ENCODE results near the gene P4HA2. TPM values are rescaled to one million over a fixed set of nuclear protein-coding genes. Genes with fewer than 3 reads are reported as not detected.

The P4HA2 gene
- total RNA-seq: 10 to 100 TPM; 22.1 to 53.5 (median 32.7) TPM

- Histone ChIP-seq H3K4me3 (peak within 1 kb of the TSS; percentile 64 to 95 (median 76)), H3K36me3 (no peaks in the 10 kb centered on the region), H3K27me3 (no peaks in the 10 kb centered on the region), H3K4me1 (peaks cover 26 to 48% (median 34%) of the 10 kb centered on the region in 4 donors), H3K27ac (peak within 1 kb of the TSS; percentile 93 to 95 (median 93)), H3K9me3 (no peaks in the 10 kb centered on the region)
- intact Hi-C loops (cut with DNase I; ENCODE audit: low total_unique reads) (no loop called here), in situ Hi-C loops (cut with MboI; ENCODE audit: low pct_ligation_motif_present in 1 of 4, low pct_unique_long_range_greater_than_20kb in 1 of 4, low sequenced_read_pairs in 3 of 4) (no loop called here)
- TF ChIP-seq CTCF (IDR thresholded peaks at IDR 0.05): peak in 4 of 5 experiments; percentile 32 to 59 (median 44)
- peak; percentile 45 to 87 (median 81) for TF ChIP-seq POLR2AphosphoS5 (IDR thresholded peaks at IDR 0.05)
- peak; percentile 86 for TF ChIP-seq POLR2A (IDR thresholded peaks at IDR 0.05)
- no peak for TF ChIP-seq EP300 (IDR thresholded peaks at IDR 0.05; ENCODE audit: low read depth)
- 1% methylated on average over 15 of the region's 92 CpGs; no CpG with 5 or more reads in 1 of the 2 donors for WGBS, 2 donors (ENCODE audit: low coverage in 1 of 2)
- peak; percentile 91 for DNase-seq
Observed at GRCh38 chr5:132227485-132228240, at the start of gene P4HA2. TSS of gene P4HA2 (minus strand) at chr5:132227853. CDS start at chr5:132218626, 9,227 bp downstream.

- Histone ChIP-seq H3K4me3 (no peak overlapping the region), H3K4me1 (peaks cover 2 to 52% (median 29%) of the 10 kb centered on the region in 4 donors), H3K27ac (peak overlapping the region; percentile 9 to 73 (median 56)), H3K27me3 (no peaks in the 10 kb centered on the region), H3K36me3 (no peaks in the 10 kb centered on the region), H3K9me3 (no peaks in the 10 kb centered on the region)
- no peak for DNase-seq
- WGBS, 2 donors (ENCODE audit: low coverage in 1 of 2): 71 to 75% methylated on average over 4 to 6 of the region's 6 CpGs
- intact Hi-C loops (cut with DNase I; ENCODE audit: low total_unique reads): no loop called here
- in situ Hi-C loops (cut with MboI; ENCODE audit: low pct_ligation_motif_present in 1 of 4, low pct_unique_long_range_greater_than_20kb in 1 of 4, low sequenced_read_pairs in 3 of 4): no loop called here
- TF ChIP-seq POLR2AphosphoS5 (IDR thresholded peaks at IDR 0.05): no peak
- TF ChIP-seq CTCF (IDR thresholded peaks at IDR 0.05): no peak
- TF ChIP-seq POLR2A (IDR thresholded peaks at IDR 0.05): no peak
- TF ChIP-seq EP300 (IDR thresholded peaks at IDR 0.05; ENCODE audit: low read depth): no peak
Observed at GRCh38 chr5:132277256-132277655, 49.6 kb upstream of the P4HA2 start.

GRCh38 chr5:132275367-132276220 is 47.9 kb upstream of the P4HA2 start:
- Histone ChIP-seq H3K4me1 (peaks cover 2 to 52% (median 29%) of the 10 kb centered on the region in 4 donors), H3K4me3 (no peak overlapping the region), H3K27ac (no peak overlapping the region), H3K9me3 (no peaks in the 10 kb centered on the region), H3K36me3 (no peaks in the 10 kb centered on the region), H3K27me3 (no peaks in the 10 kb centered on the region)
- WGBS, 2 donors (ENCODE audit: low coverage in 1 of 2): 83 to 100% methylated on average over 2 to 5 of the region's 5 CpGs
- intact Hi-C loops (cut with DNase I; ENCODE audit: low total_unique reads) (no loop called here), in situ Hi-C loops (cut with MboI; ENCODE audit: low pct_ligation_motif_present in 1 of 4, low pct_unique_long_range_greater_than_20kb in 1 of 4, low sequenced_read_pairs in 3 of 4) (no loop called here)
- no peak for TF ChIP-seq EP300 (IDR thresholded peaks at IDR 0.05; ENCODE audit: low read depth)
- TF ChIP-seq POLR2A (IDR thresholded peaks at IDR 0.05): no peak
- no peak for TF ChIP-seq POLR2AphosphoS5 (IDR thresholded peaks at IDR 0.05)
- no peak for TF ChIP-seq CTCF (IDR thresholded peaks at IDR 0.05)
- DNase-seq: no peak
